CD4-positive, alpha-beta T cell treated with Interleukin-12 subunit alpha and Interleukin-12 subunit beta, for 1 hour (primary cell): ENCODE measurements around the gene UBE2R2.
"Not testable (repeated sequence)": the region's sequence is repeated elsewhere in the genome, so short reads cannot be mapped to it uniquely, and the experiment has no call there.

Experiments used
- DNase-seq: peaks from one replicate; pipeline ENCODE4 v3.0.0-alpha.2; 2020

UBE2R2 gene

DNA sequence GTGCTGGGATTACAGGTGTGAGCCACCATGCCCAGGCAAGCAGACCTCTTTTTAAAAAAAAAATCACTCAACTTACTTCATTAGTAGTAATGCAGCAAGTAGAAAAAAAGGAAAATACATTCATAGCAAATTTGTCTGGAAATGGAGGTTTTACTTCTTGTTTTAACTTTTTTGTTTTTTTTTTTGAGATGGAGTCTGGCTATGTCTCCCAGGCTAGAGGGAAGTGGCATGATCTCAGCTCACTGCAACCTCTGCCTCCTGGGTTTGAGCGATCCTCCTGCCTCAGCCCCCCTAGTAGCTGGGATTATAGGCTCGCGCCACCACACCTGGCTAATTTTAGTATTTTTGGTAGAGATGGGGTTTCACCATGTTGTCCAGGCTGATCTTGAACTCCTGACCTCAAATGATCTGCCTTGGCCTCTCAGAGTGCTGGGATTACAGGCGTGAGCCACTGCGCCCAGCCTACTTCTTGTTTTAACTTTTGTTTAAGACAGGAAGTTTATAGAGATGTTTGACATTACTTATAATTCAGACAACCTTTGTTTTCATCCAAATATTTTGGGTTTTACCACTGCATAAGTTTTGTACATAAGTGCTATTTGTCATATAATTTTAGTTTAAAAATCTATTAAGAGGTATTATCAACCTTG is 26.5 kb downstream of the UBE2R2 start:
- no peak for DNase-seq

DNA sequence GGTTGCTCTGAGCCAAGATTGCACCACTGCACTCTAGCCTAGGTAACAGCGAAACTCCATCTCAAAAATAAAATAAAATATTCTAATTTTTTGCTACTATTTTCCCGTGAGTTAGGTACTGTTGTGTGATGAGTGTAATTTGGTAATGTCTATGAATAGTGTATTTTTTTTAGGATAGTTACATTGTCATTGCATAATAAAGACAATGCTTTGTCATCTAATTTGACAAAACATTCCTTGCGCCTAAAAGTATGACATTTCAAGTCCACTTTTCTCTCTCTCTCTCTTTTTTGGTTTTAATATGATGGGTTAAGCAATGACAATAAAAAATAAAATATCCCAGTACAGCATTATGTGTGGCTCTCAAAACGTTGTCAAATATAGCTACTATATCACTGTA is 29.3 kb downstream of the UBE2R2 start:
- DNase-seq = no peak

DNA sequence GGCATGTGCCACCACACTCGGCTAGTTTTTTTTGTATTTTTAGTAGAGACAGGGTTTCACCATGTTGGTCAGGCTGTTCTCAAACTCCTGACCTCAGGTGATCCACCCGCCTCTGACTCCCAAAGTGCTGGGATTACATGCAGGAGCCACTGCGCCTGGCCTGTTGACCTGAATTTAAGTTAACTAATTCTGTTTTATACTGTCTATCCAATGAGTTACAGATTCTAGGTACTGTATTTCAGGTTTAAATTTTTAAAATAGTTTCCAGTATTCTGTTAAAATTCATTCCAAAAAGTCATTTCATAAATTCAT is 30.9 kb downstream of the UBE2R2 start:
- DNase-seq = not testable (repeated sequence)

DNA sequence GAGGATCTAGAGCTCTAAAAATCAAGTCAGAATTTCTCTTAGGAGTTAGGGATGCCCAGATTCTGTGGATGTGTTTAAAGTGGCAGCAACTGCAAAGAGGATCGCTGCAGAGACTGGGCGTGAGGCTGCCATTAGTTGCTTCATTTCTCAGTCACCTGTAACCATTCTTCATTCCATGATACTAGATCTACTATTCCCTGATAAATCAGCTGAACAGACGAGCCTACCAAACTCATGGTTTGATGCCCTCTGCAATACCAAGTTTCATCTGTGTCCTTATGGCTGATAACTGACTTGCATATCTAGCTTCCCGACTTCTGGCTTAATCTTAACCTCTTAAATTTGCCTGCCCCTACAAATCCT is 33.3 kb downstream of the UBE2R2 start:
- DNase-seq = no peak

DNA sequence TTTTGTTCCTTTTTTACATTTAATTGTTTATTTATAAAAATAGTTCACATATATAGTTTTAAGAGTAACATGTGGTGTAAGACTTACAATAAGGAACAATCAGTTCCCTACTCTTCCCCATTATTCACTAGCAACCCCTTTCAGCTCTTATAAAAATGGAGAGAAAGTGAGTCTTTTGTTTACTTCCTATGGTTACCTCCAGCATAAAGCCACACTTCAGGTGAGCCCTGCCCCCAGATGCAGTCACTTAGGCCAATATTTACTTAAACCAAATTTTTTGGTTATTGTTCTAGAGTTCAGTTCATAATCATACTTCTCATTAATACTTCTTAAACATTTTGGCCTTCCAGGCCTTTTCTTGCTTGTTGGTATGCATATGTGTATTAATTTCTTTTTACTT is 33.7 kb downstream of the UBE2R2 start:
- DNase-seq = no peak

DNA sequence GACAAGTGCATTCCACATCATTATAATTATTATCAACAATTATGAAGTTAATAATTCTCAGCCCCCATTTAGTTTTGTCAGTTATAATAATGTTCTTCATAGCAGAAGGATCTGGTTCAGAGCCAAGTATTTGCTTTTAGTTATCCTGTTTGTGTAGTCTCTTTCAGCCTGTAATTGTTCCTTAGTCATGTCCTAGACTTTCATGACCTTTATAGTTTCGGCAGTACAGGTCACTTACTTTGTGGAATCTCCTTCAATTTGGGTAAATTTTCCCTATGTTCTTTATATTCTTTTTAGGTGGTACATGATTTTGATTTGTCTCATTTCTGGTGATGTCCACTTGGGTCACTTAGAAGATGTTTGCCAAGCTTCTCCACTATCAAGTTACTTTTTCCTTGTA is 34.3 kb downstream of the UBE2R2 start:
- no peak for DNase-seq

DNA sequence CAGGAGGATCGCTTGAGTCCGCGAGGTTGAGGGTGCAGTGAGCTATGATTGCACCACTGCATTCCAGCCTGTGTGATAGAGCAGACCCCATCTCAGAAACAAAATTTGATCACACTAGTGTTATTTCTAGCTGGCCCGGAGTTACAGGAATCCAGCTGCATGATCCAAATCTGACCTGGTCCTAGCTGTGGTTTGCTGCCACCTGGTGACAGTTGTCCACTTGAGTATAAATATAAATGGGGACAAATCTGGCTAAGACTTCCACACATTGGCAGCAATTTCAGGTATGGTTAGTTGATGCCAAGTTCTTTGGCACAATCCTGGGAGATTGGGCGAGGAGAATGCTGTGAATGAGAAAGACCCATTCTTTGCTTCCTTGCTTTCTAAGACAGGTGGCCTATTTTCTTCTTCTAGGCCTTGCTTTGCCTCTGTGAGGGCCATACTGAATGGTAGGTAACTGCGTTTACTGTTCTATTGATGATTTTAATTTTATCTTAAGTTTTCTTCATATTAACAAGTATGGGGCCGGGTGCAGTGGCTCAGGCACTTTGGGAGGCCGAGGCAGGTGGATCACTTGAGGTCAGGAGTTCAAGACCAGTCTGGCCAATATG is 35.4 kb downstream of the UBE2R2 start:
- DNase-seq = peak; percentile 70

DNA sequence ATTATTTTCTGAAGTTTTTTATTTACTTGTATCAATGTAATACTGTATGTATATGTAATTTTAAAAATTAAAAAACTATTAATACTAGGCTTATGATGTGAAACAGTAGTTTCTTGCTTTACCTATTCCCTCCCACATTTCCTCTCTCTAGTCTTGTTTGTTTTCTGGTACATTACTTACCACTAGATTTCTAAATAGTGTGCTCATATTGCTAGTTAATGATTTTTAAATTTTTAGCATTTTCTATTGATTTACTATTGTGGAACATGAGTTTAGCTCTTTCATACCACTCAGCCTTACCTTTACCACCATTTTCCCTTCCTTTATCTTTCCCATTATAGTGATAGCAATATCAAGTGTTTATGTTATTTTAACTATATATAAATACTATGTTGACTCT is 39.3 kb downstream of the UBE2R2 start:
- DNase-seq = no peak

DNA sequence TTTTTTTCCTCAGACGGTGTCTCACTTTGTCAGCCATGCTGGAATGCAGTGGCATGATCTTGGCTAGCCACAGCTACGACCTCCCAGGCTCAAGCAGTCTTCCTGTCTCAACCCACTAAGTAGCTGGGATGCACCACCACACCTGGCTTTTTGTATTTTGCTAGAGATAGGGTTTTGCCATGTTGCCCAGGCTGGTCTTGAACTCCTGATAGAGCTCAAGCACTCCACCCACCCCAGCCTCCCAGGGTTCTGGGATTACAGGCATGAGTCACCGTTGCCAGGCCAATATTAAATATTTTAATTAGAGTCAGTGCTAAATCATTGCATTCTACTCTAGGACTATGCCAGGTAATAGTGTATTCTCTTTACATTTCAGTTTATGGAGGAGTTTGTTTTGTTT is 41.5 kb downstream of the UBE2R2 start:
- DNase-seq = no peak

DNA sequence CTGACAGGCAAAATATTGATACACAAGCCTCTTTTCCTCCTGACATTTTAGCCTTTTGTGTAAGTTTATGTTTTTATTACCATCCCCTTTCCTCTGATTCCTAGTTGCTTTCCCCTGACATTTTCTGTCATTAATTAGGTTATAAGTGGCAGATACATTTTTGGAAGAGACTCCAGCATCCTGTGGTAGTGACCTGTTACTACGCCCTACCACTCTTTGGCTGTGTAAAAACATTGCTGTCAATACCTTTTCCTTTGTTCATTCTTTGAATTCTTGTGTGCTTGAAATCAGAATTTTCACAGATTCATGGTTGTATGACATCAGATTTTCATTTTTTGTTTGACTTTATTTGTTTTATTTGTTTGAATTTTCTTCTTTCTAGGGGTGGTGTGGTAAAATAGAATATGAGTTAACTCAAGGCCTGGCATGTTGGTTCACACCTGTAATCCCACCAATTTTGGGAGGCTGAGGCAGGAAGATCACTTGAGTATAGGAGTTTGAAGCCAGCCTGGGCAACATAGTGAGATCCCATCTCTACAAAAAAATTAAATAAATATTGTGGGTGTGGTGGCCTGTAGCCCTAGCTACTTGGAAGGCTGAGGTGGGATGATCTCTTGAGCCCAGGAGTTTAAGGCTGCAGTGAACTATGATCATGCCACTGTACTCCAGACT is 43.4 kb downstream of the UBE2R2 start:
- no peak for DNase-seq

DNA sequence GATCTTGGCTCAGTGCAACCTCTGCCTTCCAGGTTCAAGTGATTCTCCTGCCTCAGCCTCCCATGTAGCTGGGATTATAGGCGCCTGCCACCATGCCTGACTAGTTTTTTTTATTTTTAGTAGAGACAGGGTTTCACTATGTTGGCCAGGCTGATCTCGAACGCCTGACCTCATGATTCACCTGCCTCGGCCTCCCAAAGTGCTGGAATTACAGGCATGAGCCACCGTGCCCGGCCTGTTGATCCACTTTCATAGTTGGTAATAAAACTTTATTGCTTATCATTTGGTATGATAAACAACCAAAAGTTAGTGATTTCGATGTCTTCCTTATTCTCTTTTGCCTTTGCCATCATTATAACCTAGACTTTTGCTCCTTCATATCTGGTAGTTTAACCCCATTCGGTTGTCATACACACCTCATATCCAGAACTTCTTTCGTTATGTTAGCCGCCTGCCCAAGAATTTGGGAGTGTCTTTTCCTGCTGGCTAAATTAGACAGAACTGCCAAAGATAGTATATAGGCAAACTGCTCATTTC is 45.0 kb downstream of the UBE2R2 start:
- DNase-seq = no peak

DNA sequence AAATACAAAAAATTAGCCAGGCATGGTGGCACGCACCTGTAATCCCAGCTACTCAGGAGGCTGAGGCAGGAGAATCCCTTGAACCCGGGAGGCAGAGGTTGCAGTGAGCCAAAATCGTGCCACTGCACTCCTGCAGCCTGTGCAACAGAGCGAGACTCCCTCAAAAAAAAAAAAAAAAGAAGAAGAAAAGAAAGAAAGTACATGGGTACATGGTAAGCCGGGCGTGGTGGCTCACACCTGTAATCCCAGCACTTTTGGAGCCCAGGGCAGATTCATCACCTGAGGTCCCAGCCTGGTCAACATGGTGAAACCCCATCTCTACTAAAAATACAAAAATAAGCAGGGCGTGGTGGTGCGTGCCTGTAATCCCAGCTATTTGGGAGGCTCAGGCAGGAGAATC is 46.1 kb downstream of the UBE2R2 start:
- not testable (repeated sequence) for DNase-seq

DNA sequence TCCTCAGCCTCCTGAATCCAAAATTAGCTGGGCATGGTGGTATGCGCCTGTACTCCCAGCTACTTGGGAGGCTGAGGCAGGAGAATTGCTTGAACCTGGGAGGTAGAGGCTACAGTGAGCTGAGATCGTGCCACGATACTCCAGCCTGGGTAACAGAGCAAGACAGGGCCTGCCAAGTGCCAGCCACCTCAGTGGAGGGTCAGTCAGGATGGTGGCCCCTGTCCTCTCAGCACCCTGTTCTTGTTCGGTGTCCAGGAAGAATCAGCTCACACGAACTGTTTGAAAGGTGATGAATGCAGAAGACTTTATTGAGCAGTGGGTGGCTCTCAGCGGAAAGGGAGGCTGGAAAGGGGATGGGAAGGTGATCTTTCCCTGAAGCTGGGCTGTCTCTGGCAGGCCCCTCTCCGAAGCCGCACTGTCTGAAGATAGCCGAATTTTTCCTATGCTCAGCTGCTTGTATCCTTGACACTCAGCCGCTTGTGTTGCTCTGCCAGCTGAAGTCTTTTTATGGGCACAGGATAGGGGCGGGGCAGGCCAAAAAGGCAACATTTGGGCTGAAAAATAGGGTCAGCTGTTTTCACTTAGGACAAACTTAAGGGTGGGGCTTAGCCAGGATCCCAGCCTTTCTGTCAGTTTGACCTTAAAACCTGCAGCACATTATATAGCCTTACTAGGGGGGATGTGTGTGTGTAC is 50.9 kb downstream of the UBE2R2 start:
- DNase-seq = no peak

DNA sequence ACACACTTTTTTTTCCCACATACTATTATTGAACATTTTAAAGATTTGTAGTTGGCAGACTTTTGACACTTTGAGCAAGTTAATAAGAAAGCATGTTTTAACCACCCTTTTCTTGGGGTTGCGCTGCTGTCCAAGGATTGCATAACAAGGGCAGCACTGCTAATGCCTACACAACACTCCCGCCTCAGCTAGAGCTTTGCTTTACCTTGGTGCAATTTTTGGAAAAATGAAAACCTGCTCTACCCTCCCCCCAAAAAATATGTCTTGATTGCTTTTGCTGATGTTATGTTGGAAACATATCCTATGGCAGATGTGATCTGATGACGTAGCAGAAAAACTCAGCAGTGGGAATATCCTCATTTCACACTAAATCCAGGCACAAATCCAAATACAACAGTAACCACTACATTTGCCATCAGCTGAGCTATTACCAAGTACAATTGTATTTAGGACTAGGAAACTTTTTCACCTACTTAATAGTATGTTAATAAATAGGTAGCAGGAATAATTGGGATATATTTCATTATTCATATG is 51.5 kb downstream of the UBE2R2 start:
- DNase-seq = no peak

DNA sequence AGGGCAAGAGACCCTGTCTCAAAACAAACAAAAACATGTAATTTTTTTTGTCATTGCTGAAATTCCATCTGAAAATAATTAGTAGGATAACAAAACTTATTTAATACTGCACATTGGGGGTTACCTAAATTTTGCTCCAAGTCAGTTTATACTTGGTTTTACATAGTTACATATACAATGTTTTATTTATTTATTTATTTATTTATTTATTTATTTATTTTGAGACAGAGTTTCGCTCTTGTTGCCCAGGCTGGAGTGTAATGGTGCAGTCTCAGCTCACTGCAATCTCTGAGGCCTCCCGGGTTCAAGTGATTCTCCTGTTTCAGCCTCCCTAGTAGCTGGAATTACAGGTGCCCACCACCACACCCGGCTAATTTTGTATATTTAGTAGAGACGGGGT is 52.3 kb downstream of the UBE2R2 start:
- DNase-seq = not testable (repeated sequence)

DNA sequence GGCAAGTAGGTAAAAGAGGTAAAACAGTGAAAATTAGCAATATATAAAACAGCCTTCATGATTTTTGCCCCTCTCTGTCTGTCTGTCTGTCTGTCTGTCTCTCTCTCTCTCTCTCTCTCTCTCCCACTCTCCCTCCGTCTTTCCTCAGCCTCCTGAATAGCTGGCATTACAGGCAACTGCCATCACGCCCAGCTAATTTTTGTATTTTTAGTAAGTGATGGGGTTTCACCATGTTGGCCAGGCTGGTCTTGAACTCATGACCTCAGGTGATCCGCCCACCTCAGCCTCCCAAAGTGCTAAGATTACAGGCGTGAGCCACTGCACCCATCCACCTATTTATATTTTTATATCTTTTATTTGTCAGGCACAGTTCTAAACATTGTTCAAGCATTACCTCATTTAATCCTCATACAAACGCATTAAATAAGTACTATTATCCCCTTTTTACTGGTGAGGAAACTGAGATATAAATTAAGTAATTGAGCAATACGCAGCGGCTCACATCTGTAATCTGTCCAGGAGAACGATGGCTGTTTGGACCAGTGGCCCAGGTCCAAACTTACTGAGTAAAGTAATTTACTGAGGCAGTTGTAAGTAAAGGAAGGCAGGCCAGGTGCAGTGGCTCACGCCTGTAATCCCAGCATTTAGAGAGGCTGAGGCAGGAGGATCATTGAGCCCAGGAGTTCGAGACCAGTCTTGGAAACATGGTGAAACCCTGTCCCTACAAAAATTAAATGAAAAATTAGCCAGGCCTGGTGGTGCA is 60.9 kb downstream of the UBE2R2 start:
- DNase-seq = no peak

DNA sequence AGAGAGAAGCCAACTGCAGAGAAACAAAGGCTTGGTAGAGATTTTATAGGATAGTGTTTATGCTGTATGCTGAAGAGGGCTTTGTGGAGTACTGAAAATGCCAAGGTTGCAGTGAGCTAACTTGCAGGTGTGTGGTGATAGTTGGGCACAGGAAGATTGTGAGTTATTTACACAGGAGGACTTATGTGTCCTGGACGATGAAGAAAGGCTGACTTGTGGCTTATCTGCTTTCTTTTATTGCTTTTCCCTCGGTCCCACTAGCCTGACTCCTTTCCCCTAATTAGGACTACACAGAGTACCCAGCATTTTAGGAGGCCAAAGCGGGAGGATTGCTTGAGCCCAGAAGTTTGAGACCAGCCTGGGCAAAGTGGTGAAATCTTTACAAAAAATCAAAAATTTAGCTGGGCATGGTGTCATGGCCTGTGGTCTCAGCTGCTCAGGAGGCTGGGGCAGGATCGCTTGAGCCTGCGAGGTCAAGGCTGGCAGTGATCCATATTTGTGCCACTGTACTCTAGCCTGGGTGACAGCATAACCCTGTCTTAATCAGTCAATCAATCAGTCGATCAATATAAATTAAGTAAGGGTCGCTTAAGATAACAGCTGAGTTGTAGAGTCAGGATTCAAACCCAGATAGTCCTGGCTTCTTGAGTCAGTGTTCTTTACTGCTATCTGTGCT is 61.9 kb downstream of the UBE2R2 start:
- DNase-seq = no peak

DNA sequence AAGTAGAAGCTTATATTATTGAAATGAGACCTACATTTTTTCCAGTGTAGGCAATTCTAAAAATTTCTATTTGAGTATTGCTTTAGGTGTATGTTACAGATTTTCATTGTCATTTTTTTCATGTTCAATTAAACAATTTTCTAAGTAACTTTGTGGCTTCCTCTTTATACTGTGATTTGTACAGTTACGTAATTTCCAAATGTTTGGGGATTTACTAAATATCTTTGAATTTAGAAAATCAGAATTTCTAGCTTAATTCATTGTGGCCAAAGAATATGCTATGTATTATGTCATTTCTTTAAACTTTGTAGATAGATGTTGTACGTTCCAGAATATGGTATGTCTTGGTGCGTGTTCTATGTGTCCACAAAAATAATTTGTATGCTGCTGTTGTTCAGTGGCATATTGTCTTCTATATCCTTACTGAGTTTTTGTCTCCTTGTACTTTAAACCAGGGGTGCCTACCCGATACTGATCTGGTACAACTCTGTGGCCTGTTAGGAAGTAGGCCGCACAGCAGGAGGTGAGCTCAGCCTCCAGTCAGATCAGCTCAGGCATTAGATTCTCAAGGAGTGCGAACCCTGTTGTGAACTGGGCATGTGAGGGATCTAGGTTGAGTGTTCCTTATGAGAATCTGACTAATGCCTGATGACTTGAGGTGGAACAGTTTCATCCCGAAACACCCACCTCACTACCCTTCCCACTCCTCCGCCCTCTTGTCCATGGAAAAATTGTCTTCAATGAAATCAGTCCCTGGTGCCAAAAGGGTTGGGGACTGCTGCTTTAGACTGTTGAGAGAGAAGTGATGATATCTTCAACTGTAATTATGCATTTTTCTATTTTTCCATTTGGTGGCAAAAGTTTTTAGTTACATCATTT is 63.5 kb downstream of the UBE2R2 start:
- DNase-seq = no peak

DNA sequence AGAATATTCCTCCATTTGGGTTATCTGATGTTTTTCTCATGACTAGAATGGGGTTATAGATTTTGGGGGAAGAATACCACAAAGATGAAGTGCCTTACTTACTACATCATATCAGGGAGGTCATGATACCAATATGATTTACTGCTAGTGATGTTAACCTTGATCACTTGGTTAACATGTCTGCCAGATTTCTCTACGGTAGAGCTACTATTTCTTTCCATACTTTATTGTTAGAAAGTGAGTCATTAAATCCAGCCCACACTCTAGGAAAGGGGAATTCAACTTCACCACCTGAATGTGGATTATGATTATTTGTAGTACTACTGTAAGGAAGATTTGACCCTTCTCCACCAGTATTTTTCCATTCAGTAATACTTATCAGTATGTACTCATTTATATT is 64.7 kb downstream of the UBE2R2 start:
- DNase-seq = no peak

DNA sequence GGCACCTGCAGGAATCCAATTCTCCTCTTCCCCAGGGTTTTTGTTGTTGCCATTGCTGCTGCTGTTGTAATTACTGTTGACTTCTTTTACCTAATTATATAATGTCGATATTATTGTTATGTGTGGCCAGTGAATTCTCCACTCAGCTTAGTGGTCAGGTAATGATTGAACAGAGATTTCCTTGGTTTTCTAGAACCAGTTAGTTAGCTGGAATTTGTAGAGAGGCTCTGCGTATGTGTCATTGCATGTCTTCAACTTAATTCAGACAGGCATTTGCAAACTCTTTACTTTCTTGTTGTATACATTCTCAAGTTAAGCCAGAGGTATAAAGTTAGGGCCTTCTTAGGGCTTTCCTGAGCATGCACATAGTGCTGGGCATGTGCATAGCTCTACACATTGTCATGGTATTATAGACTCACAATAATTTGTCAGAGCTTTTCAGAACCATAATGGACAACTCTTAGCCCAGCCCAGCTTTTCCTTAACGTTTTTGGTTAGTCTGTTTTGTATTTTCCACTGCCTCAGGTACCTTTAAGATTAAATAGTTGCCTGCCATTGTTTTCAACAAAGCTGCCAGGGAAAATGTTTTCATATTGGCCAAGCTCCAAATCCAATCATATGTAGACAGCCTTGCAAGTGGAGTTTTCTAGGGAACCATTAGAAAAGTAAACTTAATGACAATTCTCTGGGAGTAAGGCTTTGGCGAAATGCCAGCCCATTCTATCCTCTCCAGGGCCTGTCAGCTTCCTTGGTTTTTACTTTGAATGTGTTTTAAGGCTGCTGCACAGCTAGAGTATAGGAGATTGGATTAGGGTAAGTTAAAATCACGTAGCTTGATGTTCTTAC is 68.1 kb downstream of the UBE2R2 start:
- DNase-seq = no peak
